ENCODE data around the gene GTPBP6. TPM values are rescaled to one million over a fixed set of nuclear protein-coding genes. Genes with fewer than 3 reads are reported as not detected.

GTPBP6 gene, protein sequence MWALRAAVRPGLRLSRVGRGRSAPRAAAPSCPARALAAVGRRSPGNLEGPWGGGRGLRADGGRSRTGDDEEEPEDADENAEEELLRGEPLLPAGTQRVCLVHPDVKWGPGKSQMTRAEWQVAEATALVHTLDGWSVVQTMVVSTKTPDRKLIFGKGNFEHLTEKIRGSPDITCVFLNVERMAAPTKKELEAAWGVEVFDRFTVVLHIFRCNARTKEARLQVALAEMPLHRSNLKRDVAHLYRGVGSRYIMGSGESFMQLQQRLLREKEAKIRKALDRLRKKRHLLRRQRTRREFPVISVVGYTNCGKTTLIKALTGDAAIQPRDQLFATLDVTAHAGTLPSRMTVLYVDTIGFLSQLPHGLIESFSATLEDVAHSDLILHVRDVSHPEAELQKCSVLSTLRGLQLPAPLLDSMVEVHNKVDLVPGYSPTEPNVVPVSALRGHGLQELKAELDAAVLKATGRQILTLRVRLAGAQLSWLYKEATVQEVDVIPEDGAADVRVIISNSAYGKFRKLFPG
- total RNA-seq, result 54.2 and 64.9 TPM in 2 replicates

GRCh38 chrX:318739-319578 lies at the start of gene GTPBP6:
GTPBP6 (minus strand) TSS chrX:318796; CDS start chrX:318787, 9 bp downstream.

GRCh38 chrX:281166-281999 lies 37.2 kb downstream of the GTPBP6 start, which contains the start of gene PLCXD1:
PLCXD1 (plus strand) TSS chrX:281381; CDS start chrX:284188, 2,807 bp downstream.

Other genes with a start within 250 kb of the GTPBP6 start
- 7.6 and 15.5 TPM in 2 replicates for gene PLCXD1, start 37.4 kb downstream of the GTPBP6 start, total RNA-seq
- 14.1 and 20.2 TPM in 2 replicates for gene PPP2R3B, start 68.1 kb upstream of the GTPBP6 start, total RNA-seq

Measured in hair follicular keratinocyte (primary cell).